ENCODE data around the gene SLC37A2.

SLC37A2 gene

DNA sequence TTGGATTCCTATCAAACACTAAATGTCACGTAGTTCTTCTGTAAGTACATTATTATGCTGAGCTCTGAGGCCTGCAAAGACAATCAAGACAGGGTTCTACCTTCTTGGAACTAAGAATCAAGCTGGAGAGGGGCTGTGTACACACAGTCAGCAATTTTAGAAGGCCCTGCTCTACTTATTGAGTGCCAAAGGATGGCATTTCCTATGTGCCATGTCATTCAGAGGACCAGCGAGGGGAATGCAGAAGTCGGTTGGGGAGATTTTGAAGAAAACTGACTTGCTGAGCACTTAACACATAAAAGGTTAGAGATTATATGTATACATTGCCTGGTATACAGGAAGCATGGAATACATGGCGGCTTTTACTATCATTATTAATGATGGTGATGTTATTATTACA lies 5.3 kb downstream of the SLC37A2 start:
- TF ChIP-seq, protein P1, sequence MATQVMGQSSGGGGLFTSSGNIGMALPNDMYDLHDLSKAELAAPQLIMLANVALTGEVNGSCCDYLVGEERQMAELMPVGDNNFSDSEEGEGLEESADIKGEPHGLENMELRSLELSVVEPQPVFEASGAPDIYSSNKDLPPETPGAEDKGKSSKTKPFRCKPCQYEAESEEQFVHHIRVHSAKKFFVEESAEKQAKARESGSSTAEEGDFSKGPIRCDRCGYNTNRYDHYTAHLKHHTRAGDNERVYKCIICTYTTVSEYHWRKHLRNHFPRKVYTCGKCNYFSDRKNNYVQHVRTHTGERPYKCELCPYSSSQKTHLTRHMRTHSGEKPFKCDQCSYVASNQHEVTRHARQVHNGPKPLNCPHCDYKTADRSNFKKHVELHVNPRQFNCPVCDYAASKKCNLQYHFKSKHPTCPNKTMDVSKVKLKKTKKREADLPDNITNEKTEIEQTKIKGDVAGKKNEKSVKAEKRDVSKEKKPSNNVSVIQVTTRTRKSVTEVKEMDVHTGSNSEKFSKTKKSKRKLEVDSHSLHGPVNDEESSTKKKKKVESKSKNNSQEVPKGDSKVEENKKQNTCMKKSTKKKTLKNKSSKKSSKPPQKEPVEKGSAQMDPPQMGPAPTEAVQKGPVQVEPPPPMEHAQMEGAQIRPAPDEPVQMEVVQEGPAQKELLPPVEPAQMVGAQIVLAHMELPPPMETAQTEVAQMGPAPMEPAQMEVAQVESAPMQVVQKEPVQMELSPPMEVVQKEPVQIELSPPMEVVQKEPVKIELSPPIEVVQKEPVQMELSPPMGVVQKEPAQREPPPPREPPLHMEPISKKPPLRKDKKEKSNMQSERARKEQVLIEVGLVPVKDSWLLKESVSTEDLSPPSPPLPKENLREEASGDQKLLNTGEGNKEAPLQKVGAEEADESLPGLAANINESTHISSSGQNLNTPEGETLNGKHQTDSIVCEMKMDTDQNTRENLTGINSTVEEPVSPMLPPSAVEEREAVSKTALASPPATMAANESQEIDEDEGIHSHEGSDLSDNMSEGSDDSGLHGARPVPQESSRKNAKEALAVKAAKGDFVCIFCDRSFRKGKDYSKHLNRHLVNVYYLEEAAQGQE (IDR thresholded peaks at IDR 0.05; ENCODE audit: low read depth) = no peak
- TF ChIP-seq, protein P2, sequence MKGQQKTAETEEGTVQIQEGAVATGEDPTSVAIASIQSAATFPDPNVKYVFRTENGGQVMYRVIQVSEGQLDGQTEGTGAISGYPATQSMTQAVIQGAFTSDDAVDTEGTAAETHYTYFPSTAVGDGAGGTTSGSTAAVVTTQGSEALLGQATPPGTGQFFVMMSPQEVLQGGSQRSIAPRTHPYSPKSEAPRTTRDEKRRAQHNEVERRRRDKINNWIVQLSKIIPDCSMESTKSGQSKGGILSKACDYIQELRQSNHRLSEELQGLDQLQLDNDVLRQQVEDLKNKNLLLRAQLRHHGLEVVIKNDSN (IDR thresholded peaks at IDR 0.05) = no peak
- TF ChIP-seq EP300 (IDR thresholded peaks at IDR 0.05; ENCODE audit: borderline replicate concordance) = no peak
- TF ChIP-seq TAF1 (IDR thresholded peaks at IDR 0.05; ENCODE audit: low read depth) = no peak
- no peak for TF ChIP-seq NFIC (IDR thresholded peaks at IDR 0.05)
- TF ChIP-seq, protein P3, sequence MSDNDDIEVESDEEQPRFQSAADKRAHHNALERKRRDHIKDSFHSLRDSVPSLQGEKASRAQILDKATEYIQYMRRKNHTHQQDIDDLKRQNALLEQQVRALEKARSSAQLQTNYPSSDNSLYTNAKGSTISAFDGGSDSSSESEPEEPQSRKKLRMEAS (IDR thresholded peaks at IDR 0.05) = no peak
- TF ChIP-seq TEAD4 (IDR thresholded peaks at IDR 0.05) = no peak
- TF ChIP-seq TCF12 (IDR thresholded peaks at IDR 0.05; ENCODE audit: low read depth) = no peak
- TF ChIP-seq CEBPB (IDR thresholded peaks at IDR 0.05) = no peak
- no peak for TF ChIP-seq RAD21 (IDR thresholded peaks at IDR 0.05; ENCODE audit: low read depth)
- no peak for TF ChIP-seq CREB1 (IDR thresholded peaks at IDR 0.05; ENCODE audit: low read depth)
- no peak for TF ChIP-seq FOXM1 (IDR thresholded peaks at IDR 0.05; ENCODE audit: borderline replicate concordance, low read depth)
- TF ChIP-seq EGR1 (IDR thresholded peaks at IDR 0.05) = no peak
- TF ChIP-seq YY1 (IDR thresholded peaks at IDR 0.05; ENCODE audit: low read depth) = no peak
- no peak for TF ChIP-seq ZBTB7A (IDR thresholded peaks at IDR 0.05; ENCODE audit: low read depth)

DNA sequence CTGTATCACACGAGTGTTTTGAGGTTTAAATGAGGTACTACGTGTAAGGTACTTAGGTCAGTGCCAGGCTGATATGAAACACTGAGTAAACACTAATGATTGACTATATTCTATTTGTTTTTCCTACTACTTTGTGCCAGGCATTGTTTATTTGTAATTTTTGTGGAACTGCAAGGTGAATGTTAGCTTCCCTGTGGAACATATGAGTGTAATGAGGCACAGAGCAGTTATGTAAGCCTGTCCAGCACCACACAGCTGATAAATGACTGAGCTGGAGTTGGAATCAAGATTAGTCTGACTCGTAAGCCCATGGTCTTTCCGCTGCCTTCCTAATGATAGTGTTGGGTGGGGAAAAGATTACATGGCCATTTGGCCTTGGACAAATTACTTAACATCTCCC lies 5.9 kb downstream of the SLC37A2 start:
- TF ChIP-seq NFIC (IDR thresholded peaks at IDR 0.05) = no peak
- TF ChIP-seq TCF12 (IDR thresholded peaks at IDR 0.05; ENCODE audit: low read depth) = no peak
- TF ChIP-seq CEBPB (IDR thresholded peaks at IDR 0.05) = no peak
- TF ChIP-seq EP300 (IDR thresholded peaks at IDR 0.05; ENCODE audit: borderline replicate concordance) = no peak
- no peak for TF ChIP-seq RAD21 (IDR thresholded peaks at IDR 0.05; ENCODE audit: low read depth)
- TF ChIP-seq, protein P3 (IDR thresholded peaks at IDR 0.05) = no peak
- no peak for TF ChIP-seq TEAD4 (IDR thresholded peaks at IDR 0.05)
- no peak for TF ChIP-seq FOXM1 (IDR thresholded peaks at IDR 0.05; ENCODE audit: borderline replicate concordance, low read depth)
- no peak for TF ChIP-seq YY1 (IDR thresholded peaks at IDR 0.05; ENCODE audit: low read depth)
- TF ChIP-seq TAF1 (IDR thresholded peaks at IDR 0.05; ENCODE audit: low read depth) = no peak
- TF ChIP-seq, protein P1 (IDR thresholded peaks at IDR 0.05; ENCODE audit: low read depth) = no peak
- TF ChIP-seq CREB1 (IDR thresholded peaks at IDR 0.05; ENCODE audit: low read depth) = no peak
- TF ChIP-seq, protein P2 (IDR thresholded peaks at IDR 0.05) = no peak

DNA sequence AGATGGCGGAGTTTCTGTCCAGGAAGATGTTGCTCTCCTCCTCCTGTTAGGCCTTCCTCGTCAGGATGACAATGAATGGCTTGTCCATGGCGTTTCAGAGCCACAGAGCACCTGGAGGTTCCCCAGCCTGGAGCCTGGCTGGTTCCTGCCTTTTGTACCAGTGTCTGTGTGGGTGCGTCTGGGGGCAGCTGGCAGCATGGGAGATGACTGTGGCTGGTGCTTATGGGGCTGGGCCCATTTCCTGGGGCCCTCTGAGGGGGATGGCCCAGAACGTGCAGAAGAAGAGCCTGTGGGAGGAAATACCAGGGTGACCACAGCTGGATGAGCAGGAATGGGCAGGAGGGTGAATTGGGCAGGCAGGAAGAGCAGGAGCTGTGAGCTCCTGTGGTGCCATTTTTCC lies 6.7 kb downstream of the SLC37A2 start:
- TF ChIP-seq CEBPB (IDR thresholded peaks at IDR 0.05) = no peak
- no peak for TF ChIP-seq YY1 (IDR thresholded peaks at IDR 0.05; ENCODE audit: low read depth)
- TF ChIP-seq ZBTB7A (IDR thresholded peaks at IDR 0.05; ENCODE audit: low read depth) = no peak
- no peak for TF ChIP-seq EP300 (IDR thresholded peaks at IDR 0.05; ENCODE audit: borderline replicate concordance)
- TF ChIP-seq, protein P1 (IDR thresholded peaks at IDR 0.05; ENCODE audit: low read depth) = no peak

DNA sequence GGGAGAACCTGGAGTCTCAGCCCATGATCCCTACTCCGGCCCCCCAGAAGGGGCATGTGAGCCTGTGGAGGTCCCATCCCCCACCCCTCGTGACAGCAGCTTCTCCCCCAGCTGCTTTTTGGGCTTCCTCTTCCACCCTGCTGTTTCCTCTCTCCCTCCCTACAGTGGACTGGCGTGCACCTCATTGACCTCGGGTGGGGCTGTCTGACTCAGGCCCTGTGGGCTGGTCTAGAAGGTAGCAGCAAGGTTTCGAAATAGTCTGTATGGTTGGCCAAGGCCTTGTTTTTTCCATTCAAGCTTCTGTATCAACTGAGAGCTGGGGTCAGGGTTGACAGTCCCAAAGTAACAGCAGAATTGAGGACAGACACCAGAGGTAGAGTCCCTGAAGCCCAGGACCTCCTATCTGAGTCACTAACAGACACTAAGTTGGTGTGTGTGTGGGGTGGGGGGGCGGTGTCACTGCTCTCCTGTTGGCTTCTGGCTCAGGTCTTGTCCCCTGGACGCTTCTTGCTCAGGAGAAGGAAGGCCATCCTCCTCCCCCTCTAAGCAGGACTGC lies 7.7 kb downstream of the SLC37A2 start:
- TF ChIP-seq RAD21 (IDR thresholded peaks at IDR 0.05; ENCODE audit: low read depth) = no peak
- TF ChIP-seq CEBPB (IDR thresholded peaks at IDR 0.05) = no peak
- no peak for TF ChIP-seq TCF12 (IDR thresholded peaks at IDR 0.05; ENCODE audit: low read depth)
- no peak for TF ChIP-seq TAF1 (IDR thresholded peaks at IDR 0.05; ENCODE audit: low read depth)

DNA sequence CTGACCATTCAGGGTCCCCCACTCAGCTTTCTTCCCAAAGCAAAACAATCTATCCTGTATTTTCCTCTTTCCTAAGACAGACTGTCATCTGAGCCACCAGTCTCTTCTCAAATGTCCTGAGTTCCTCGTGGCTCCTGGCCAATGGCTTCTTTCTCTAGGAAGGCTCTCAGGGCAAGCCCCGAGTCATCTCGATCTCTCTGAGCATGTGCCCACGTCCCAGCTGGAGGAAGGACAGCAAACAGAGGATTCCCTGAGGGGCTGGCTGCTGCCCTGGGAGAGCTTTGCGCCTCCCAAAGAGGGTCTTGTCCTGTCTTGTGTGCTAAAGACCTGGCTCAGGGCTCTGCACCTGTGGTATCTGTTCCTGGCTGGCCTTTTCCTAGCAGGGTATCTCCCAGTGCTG lies 8.3 kb downstream of the SLC37A2 start:
- TF ChIP-seq TCF12 (IDR thresholded peaks at IDR 0.05; ENCODE audit: low read depth) (no peak), NFIC (IDR thresholded peaks at IDR 0.05) (no peak), TAF1 (IDR thresholded peaks at IDR 0.05; ENCODE audit: low read depth) (no peak), RAD21 (IDR thresholded peaks at IDR 0.05; ENCODE audit: low read depth) (no peak), CEBPB (IDR thresholded peaks at IDR 0.05) (no peak), TEAD4 (IDR thresholded peaks at IDR 0.05) (no peak), YY1 (IDR thresholded peaks at IDR 0.05; ENCODE audit: low read depth) (no peak), CREB1 (IDR thresholded peaks at IDR 0.05; ENCODE audit: low read depth) (no peak), ZBTB7A (IDR thresholded peaks at IDR 0.05; ENCODE audit: low read depth) (no peak), EP300 (IDR thresholded peaks at IDR 0.05; ENCODE audit: borderline replicate concordance) (no peak), FOXM1 (IDR thresholded peaks at IDR 0.05; ENCODE audit: borderline replicate concordance, low read depth) (no peak), EGR1 (IDR thresholded peaks at IDR 0.05) (no peak)
- TF ChIP-seq, protein P2 (IDR thresholded peaks at IDR 0.05) = no peak
- TF ChIP-seq, protein P3 (IDR thresholded peaks at IDR 0.05) = no peak
- TF ChIP-seq, protein P1 (IDR thresholded peaks at IDR 0.05; ENCODE audit: low read depth) = no peak

Measured in Ishikawa (cell line).